GM10847 (cell line): ENCODE data around the gene DNAJB2.

Source experiments
- POLR2A ChIP-seq: IDR thresholded peaks from 2 replicates; pipeline ENCODE4 v1.6.1; 2011; ENCODE audit not compliant: insufficient read length; ENCODE audit errors: extremely low read depth

DNAJB2 gene

GRCh38 chr2:219289537-219290361 lies 10.6 kb downstream of the DNAJB2 start:
- no peak for TF ChIP-seq POLR2A

- TF ChIP-seq POLR2A = no peak
Measured at GRCh38 chr2:219290381-219291171, 11.4 kb downstream of the DNAJB2 start.

GRCh38 chr2:219291394-219291793 lies 12.2 kb downstream of the DNAJB2 start:
- TF ChIP-seq POLR2A = no peak

GRCh38 chr2:219291910-219292490 lies 12.8 kb downstream of the DNAJB2 start:
- no peak for TF ChIP-seq POLR2A

- TF ChIP-seq POLR2A = no peak
Measured at GRCh38 chr2:219292616-219293015, 13.4 kb downstream of the DNAJB2 start.

GRCh38 chr2:219293736-219294231 lies 14.6 kb downstream of the DNAJB2 start:
- no peak for TF ChIP-seq POLR2A

- TF ChIP-seq POLR2A = peak; percentile 45
Measured at GRCh38 chr2:219294356-219295351, 15.5 kb downstream of the DNAJB2 start.

GRCh38 chr2:219296142-219296541 lies 17.0 kb downstream of the DNAJB2 start:
- TF ChIP-seq POLR2A = no peak

GRCh38 chr2:219296631-219297391 lies 17.6 kb downstream of the DNAJB2 start:
- TF ChIP-seq POLR2A = no peak

- no peak for TF ChIP-seq POLR2A
Measured at GRCh38 chr2:219297766-219298456, 18.7 kb downstream of the DNAJB2 start.

GRCh38 chr2:219298759-219299371 lies 19.7 kb downstream of the DNAJB2 start:
- TF ChIP-seq POLR2A = no peak

GRCh38 chr2:219299372-219299760 lies 20.2 kb downstream of the DNAJB2 start:
- no peak for TF ChIP-seq POLR2A

- no peak for TF ChIP-seq POLR2A
Measured at GRCh38 chr2:219300022-219300421, 20.9 kb downstream of the DNAJB2 start.

GRCh38 chr2:219302412-219302968 lies 23.3 kb downstream of the DNAJB2 start:
- TF ChIP-seq POLR2A = no peak
